ENCODE data around the gene HDAC9.

DNA sequence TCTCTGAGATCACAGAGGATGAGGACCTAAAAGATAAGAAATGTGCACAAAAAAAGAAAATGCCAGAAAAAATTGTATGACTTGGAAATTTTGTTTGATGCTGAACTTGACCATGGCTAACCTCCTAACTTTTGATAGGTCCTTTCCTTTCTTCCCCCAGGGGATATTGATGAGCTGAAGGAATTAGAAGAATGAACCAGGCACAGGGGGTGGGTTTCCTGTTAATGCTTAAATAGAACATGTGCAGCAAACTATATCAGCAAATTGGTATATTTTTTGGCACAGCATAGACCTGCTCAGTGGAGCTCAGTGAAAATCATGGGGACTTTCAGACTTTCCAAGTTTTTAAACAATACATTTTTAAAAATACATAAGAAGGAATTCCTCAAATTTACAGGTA, 300.7 kb downstream of the HDAC9 start:
- TF ChIP-seq CTCF (IDR thresholded peaks at IDR 0.05 in 2 of 3, conservative IDR thresholded peaks at IDR 0.05 in 1 of 3; ENCODE audit: borderline replicate concordance in 1 of 3, insufficient read depth in 1 of 3, low read depth in 2 of 3, low read length in 2 of 3): no peak
- no peak for TF ChIP-seq SRF (IDR thresholded peaks at IDR 0.05; ENCODE audit: low read depth)
- no peak for TF ChIP-seq POLR2A (IDR thresholded peaks at IDR 0.05; ENCODE audit: borderline replicate concordance, extremely low read depth, insufficient read depth, insufficient read length)
- no peak for TF ChIP-seq EZH2 (IDR thresholded peaks at IDR 0.05)
- TF ChIP-seq RAD21 (IDR thresholded peaks at IDR 0.05; ENCODE audit: low read depth): no peak
- no peak for TF ChIP-seq CEBPB (IDR thresholded peaks at IDR 0.05; ENCODE audit: low read depth)
- no peak for TF ChIP-seq REST (IDR thresholded peaks at IDR 0.05; ENCODE audit: low read depth)
- TF ChIP-seq YY1 (IDR thresholded peaks at IDR 0.05; ENCODE audit: extremely low read depth, insufficient replicate concordance, low read depth, low read length): no peak
- no peak for TF ChIP-seq MAX (IDR thresholded peaks at IDR 0.05)
- TF ChIP-seq EZH2phosphoT487 (IDR thresholded peaks at IDR 0.05; ENCODE audit: borderline replicate concordance): no peak
- no peak for TF ChIP-seq POLR2AphosphoS5 (IDR thresholded peaks at IDR 0.05; ENCODE audit: low read depth, low read length)
- TF ChIP-seq TCF7L2 (IDR thresholded peaks at IDR 0.05; ENCODE audit: borderline replicate concordance, extremely low read depth, insufficient read depth, insufficient read length): no peak
- TF ChIP-seq SIN3A (IDR thresholded peaks at IDR 0.05; ENCODE audit: low read depth): no peak
